Superior temporal gyrus (tissue), 1 donor: Measurements from ENCODE around the gene SHANK1.

Source experiments
- DNase-seq: peaks from one replicate; pipeline ENCODE4 v3.0.0-alpha.2; 2016; ENCODE audit errors: extremely low spot score

SHANK1 gene

GRCh38 chr19:50659318-50660087 lies 60.1 kb downstream of the SHANK1 start:
- DNase-seq, result no peak

DNA sequence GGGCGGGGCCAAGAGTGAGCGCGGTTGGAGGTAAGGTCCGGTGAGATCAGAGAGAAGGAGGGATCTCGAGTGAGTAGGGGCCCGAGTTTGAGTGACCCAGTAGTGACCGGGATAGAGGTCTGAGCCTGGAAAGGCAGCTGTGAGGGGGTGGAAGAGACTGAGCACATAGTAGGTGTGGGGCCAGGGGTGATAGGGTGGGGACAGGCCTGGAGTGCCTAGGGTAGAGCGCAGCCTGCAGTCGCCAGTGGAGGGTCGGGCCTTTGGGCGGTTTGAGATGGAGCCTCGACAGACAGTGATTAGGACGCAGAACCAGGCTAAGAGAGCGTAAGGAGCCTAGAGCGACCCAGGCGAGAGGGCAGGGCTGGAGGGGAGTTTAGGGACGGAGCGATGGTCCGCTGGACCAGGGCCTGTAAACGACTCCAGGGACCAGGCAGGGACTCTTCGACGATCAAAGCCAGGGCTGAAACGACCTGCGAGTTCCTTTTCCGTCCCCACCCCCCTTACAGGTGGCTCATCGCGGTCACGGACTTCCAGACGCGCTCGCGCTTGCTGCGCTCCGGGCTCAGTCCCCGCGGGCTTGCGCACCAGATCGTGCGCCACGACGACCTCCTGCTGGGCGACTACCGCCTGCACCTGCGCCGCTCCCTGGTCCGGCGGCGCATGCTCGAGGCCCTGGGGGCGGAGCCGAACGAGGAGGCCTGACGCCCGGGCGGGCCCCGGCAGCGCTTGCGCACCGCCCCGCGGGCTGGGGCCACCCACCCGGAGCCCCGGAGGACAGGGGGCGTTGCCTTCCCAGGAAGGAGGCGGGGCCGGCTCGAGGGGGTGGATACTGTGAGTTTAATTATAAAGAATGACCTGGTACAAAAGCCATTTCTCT lies 60.9 kb downstream of the SHANK1 start:
- DNase-seq, result peak; percentile 82

DNA sequence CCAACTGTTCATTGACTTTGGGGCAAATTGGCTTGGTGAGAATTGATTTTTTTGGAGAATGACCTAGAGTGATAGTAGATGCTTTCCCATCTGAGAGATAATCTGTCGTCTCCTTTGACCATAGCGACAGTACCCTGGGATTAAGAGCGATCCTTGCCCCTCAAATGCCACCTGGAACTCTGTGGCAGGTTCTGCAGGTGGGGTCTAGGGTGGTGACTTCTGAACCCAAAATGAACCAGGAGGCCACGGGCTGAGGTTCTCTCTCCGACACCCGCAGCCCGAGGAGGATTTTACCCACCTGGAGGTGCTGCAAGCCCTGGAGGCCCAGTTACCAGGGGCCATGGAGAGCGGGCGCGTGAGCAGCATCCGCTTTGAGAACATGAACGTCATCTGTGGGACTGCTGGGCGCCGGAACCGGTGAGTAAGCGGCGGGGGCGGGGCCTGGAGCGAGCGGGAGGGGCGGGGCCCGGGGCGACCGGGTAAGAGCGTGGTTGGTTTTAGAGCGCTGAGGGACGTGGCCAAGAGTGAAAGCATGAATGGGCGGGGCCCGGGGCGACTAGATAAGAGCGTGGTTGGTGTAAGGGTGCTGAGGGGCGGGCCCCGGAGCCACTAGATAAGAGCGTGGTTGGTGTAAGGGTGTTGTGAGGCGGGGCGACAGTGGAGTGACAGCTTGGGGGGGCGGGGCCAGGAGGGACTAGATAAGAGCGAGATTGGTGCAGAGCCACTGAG lies 61.7 kb downstream of the SHANK1 start:
- DNase-seq, result peak; percentile 98

- no peak for DNase-seq
These were observed 62.4 kb downstream of the SHANK1 start for GRCh38 chr19:50657222-50657669.

- no peak for DNase-seq
These were observed 64.7 kb downstream of the SHANK1 start for GRCh38 chr19:50654882-50655281.

GRCh38 chr19:50652722-50653121 lies 66.9 kb downstream of the SHANK1 start:
- DNase-seq, result no peak

GRCh38 chr19:50651174-50651573 lies 68.4 kb downstream of the SHANK1 start:
- DNase-seq, result no peak

GRCh38 chr19:50649433-50650391 lies 69.9 kb downstream of the SHANK1 start, which contains the start of gene C19orf81:
Gene C19orf81 (plus strand): TSS chr19:50649445. CDS start chr19:50649445, 0 bp downstream.
- DNase-seq, result peak; percentile 38

DNA sequence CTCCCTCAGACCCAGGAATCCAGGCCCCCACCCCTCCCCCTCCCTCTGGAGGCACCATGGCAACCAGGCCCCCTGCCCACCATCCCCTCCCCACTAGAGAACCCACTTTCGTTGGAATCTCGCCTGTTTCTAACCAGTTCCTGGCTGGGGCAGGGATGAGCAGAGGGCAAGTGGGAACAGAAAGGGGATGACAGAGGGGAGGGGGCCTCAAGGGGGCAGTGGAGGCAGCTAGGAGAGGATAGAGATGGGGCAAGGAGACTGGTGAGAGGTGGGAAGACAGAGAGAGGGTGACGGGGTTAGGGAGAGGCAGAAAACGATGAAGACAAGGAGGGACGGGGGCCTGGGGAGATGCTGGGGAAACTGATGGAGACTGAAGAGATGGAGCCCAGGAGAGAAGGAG lies 70.9 kb downstream of the SHANK1 start:
- DNase-seq, result no peak

DNA sequence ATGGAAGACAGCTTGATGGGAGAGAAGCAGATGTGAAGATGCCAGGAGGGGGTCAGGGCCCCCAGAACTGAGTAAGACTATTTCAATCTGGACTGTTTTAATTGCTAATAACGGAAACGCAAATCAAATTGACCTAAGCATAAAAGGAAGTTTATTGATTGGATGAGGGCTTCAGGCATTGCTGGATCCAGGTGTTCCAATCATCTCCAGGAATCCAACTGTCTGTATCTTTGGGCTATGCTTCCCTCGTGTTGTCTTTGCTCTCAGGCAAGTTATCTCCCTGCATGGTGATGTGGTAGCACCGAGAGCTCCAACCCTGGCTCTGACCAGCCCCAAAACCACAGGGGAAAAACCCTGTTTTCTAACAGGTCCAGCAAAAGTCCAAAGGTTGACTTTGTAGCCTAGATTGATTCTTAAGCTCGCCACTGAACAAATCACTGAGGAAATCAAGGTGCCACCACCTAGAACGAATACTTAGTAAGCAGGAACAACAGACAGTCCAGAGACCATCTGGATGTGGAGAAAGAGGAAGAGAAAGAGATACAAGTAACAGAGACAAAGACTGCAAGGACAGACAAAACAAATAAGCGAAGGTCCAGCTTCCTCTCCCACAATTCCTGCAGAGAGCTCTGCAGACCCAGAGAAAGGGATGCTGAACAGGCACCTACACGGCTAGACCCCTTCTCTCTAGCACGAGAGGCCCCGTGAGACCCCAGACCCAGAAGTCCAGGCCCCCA lies 71.6 kb downstream of the SHANK1 start:
- no peak for DNase-seq

DNA sequence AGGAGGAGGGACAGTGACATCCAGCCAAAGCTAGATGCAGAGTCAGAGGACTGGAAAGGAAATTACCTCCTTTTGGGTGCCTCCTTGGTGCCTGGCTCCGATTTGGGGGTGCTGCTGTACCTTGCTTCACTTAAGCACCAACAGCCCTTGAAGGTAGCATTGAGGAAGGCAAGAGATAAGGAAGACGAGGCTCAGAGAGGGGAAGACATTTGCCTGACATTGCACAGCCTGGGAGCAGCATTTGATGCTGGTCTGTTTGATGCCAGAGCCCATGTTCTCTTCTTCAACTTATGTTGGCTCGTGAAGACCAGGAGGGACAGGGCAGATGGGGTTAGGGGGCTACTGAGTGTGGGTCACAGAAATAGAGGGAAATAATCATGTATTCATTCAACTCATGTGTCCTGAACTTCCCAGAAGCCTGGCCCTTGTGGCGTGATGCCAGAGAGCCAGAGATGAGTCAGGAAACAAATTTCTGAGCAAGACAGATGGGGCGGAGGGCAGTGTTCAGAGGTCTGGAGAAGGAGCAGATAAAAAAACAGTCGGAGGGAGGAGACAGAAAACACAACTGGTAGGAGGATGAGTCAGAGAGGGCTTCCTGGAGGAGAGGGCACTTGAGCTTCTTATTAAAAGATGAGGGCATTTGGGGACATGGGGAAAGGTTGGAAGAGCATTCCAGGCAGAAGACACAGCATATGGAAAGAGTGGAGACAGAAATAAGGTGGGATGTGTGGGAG lies 73.4 kb downstream of the SHANK1 start:
- no peak for DNase-seq

GRCh38 chr19:50645107-50645506 lies 74.5 kb downstream of the SHANK1 start:
- DNase-seq, result no peak

GRCh38 chr19:50644315-50644915 lies 75.2 kb downstream of the SHANK1 start:
- no peak for DNase-seq

GRCh38 chr19:50640368-50640767 lies 79.2 kb downstream of the SHANK1 start:
- no peak for DNase-seq

- peak; percentile 79 for DNase-seq
These were observed 80.2 kb downstream of the SHANK1 start, which contains the start of gene SYT3 for GRCh38 chr19:50639121-50640112. Gene SYT3 (minus strand): TSS chr19:50639881. CDS start chr19:50637411, 2,470 bp downstream.

DNA sequence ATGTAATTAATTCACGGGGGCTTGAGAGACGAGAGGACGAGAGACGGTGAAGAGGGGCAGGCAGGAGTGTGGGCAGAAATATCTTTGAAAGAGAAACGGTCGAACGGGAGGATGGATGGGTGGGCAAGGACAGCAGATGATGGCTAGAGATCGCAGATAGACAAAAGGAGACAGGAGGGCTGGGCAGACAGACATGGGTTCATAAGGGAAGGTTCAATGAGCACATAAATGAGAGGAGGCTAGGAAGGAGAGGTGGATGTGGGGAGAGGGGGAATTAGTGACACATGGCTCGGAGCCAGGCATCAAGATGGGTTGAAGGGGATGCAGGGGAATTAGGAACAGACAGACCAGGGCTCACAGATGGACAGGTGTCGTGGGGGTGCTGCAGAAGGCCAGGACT lies 81.0 kb downstream of the SHANK1 start:
- DNase-seq, result no peak

DNA sequence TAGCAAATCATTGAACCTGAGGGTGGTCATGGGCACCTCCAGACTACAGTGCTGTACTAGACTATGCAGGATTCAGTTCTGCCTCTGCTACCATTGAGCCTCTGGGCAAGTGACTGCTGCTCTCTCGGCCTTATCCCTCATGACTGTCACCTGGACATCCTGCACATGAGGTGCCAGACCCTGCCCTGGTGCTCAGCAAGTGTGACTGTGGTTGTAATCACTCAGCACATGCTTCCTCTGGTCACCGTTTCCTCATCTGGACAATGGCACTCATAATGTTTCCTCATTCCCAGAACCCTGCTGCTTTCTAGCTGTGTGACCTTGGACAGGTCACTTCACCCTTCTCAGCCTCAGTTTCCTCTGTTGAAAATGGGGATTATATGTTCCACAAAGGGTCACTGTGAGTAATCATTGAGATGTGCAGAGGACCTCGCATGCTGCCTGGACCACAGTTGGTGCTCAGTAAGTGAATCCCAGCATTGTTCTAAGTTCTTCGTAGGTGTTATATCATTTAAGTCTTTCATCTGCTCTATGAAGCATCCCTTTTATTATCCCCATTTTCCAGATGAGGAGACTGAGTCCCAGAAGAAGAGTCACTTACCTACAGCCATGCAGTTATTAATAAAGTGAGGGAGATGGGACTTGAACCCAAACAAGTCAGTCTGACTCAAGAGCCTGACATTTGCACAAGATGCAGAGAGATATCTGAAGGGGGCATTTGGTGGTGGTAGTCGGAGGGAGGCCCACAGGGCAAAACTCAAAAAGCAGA lies 83.1 kb downstream of the SHANK1 start:
- DNase-seq, result no peak
